ENCODE results near the gene ADAM33. TPM values are rescaled to one million over a fixed set of nuclear protein-coding genes. Genes with fewer than 3 reads are reported as not detected.

Gene ADAM33
- total RNA-seq, 1 donor from 2014 or later, result 11.0 TPM

DNA sequence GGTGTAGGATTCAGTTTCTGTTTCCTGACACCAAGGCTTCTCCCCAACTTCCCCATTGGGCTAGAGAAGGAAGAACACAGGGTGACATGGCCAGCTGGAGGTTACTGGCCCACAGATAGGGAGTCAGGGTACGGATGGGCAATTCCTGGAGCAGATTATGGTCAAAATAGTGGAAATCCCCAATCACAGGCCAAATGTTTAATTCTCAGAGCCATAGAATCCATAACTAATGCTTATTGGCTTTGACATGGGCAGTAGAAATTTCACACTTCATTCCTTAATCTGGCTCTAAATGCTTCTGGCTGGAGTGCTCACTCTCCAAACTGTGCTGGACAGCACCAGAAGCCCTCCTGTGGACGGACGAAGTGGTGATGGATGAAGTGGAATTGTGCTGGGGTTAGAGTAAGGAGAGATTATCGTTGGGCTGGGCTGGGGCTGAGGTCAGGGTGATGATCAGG lies 29.7 kb upstream of the ADAM33 start:
- ATAC-seq, result peak; percentile 55
- intact Hi-C loops (cut with DNase I), result loop anchor here (5.0 kb wide), 1 partner anchor 34 kb away; no protein-coding TSS in a partner anchor

DNA sequence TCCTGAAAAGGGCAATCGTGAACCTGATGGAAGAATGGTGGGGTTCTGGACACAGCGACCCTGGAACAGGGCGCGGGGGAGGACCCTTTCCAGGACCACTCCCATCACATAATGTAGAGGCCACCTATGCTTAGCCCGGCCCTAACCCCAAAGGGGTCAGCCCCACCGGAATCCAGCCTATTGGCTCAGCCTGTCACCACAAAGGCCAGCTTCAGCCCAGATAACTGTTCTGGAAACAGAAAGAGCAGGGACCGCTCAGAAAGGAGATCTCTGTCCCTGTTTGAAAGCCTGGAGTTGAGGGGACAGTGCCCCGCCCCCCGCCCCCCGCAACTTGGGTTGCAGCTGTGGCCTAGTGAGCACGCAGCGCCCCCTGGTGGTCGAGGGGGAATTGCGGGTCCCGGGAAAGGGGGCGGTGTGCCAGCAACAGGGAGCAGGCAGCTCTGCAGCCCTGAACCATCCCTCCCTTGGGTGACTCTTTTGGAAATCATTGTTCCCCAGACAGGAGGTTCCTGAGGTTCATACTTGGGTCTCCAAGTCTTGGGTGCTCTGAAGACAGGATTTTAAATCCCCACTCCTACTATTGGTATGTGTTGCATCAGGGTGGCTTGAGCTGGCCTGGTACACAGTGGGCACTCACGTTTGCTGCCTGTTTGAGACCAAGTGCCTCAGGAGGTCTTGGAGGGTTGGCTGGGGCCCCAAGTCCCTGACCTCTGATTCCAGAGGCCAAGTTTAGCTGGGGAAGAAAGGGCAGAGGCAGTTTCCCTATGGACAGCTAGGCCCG lies 29.1 kb upstream of the ADAM33 start:
- Histone ChIP-seq H3K27ac (peak overlapping the region; percentile 37), H3K4me3 (peak overlapping the region; percentile 37), H3K27me3 (no peaks in the 10 kb centered on the region), H3K36me3 (no peaks in the 10 kb centered on the region), H3K9me3 (no peaks in the 10 kb centered on the region), H3K4me1 (peaks cover 13% of the 10 kb centered on the region)
- ATAC-seq (peak; percentile 67), DNase-seq (peak; percentile 86)
- intact Hi-C loops (cut with DNase I), result loop anchor here (5.0 kb wide), 1 partner anchor 34 kb away; no protein-coding TSS in a partner anchor
- TF ChIP-seq, protein P1, sequence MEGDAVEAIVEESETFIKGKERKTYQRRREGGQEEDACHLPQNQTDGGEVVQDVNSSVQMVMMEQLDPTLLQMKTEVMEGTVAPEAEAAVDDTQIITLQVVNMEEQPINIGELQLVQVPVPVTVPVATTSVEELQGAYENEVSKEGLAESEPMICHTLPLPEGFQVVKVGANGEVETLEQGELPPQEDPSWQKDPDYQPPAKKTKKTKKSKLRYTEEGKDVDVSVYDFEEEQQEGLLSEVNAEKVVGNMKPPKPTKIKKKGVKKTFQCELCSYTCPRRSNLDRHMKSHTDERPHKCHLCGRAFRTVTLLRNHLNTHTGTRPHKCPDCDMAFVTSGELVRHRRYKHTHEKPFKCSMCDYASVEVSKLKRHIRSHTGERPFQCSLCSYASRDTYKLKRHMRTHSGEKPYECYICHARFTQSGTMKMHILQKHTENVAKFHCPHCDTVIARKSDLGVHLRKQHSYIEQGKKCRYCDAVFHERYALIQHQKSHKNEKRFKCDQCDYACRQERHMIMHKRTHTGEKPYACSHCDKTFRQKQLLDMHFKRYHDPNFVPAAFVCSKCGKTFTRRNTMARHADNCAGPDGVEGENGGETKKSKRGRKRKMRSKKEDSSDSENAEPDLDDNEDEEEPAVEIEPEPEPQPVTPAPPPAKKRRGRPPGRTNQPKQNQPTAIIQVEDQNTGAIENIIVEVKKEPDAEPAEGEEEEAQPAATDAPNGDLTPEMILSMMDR (IDR thresholded peaks at IDR 0.05), result peak; percentile 99

More for the DNA sequence above, 29.7 kb upstream of the ADAM33 start:
- Histone ChIP-seq H3K4me3 (peak overlapping the region; percentile 37), H3K9me3 (no peaks in the 10 kb centered on the region), H3K4me1 (peaks cover 13% of the 10 kb centered on the region), H3K36me3 (no peaks in the 10 kb centered on the region), H3K27me3 (no peaks in the 10 kb centered on the region), H3K27ac (peak overlapping the region; percentile 37)
- TF ChIP-seq, protein P1 (IDR thresholded peaks at IDR 0.05), result no peak
- DNase-seq, result peak; percentile 52

DNA sequence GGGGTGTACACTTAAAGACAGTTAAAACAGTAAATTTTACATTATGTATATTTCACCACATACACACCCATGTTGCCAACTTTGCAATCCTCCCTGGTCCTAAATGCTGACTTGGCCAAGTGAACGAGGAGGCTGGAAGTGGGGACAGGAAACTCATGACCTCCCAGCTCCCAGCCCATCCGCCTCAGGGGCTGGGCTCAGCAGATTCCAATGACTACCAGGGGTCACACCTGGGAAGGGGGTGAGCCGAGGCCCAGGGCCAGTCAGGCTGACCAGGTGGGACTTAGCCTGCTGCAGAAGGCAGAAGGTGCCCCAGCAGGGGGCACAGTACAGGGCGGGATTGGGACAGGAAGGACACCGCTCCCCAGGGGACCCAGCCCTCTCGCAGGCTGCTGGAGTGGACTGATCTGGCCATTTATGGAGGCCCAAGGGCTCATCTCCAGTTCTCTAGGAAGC lies 28.2 kb upstream of the ADAM33 start:
- Histone ChIP-seq H3K27ac (no peak overlapping the region), H3K4me1 (peaks cover 13% of the 10 kb centered on the region), H3K4me3 (peak overlapping the region; percentile 37), H3K36me3 (no peaks in the 10 kb centered on the region), H3K27me3 (no peaks in the 10 kb centered on the region), H3K9me3 (no peaks in the 10 kb centered on the region)
- DNase-seq, result peak; percentile 66
- ATAC-seq, result peak; percentile 1
- intact Hi-C loops (cut with DNase I), result loop anchor here (5.0 kb wide), 1 partner anchor 33 kb away; no protein-coding TSS in a partner anchor
- TF ChIP-seq, protein P1 (IDR thresholded peaks at IDR 0.05), result no peak

DNA sequence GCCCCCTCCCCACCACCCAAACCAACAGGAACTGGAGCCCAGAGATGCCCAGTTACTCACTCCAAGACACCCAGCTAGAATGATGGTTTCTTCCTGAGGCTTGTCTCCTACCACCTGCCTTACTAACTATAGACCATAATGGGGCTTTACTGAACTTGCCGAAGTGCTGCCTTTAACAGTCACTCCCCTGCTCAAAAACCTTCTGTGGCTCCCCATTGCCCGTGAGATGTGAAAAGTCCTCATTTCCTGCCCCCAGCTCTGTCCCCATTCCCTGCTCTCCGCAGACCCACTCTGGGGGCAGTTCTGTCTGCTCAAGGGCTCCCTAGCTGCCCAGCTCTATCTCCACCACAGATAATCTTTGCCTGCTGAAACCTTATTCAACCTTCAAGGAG lies 25.7 kb upstream of the ADAM33 start:
- Histone ChIP-seq H3K27me3 (no peaks in the 10 kb centered on the region), H3K4me1 (peaks cover 9% of the 10 kb centered on the region), H3K9me3 (no peaks in the 10 kb centered on the region), H3K4me3 (no peak overlapping the region), H3K27ac (no peak overlapping the region), H3K36me3 (no peaks in the 10 kb centered on the region)
- TF ChIP-seq, protein P1 (IDR thresholded peaks at IDR 0.05), result no peak
- ATAC-seq (no peak), DNase-seq (peak; percentile 8)
- intact Hi-C loops (cut with DNase I), result no loop called here

DNA sequence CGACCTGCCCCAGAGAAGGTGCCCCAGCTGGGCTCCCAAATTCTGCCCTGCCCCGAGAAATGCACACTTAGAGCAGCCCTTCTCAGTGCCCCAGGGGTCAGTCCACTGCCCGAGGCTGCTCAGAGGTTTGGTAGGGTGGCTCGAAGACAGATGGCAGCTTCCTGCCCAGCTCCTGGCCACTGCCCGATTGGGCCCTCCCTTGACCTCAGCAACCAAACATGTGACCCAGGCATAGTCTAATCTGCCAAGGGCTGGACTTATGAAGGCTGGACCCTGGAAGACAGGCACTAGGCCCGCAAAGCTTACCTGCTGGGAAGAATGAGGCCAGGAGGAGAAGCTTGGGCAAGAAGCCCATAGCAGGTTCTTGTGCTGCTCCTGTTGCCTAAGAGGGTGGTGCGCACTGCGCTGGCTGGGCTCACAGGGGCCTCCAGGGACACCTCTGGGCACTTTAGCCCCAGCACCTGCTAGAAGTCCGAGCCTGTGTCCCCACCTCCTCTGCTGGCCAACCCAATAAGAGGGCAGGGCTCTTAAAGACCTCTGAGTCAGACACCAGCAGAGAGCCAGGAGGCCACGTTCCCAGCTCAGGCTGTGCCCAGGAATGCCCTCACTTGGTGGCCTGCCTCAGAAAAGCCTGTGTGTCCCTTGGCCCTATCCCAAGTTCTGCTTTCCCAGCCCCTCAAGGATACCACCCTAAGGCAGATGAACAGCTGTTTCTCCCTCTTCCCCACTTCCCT lies 25.1 kb upstream of the ADAM33 start:
- H3K9me3 ChIP-seq, result no peaks in the 10 kb centered on the region
- no peaks in the 10 kb centered on the region for H3K27me3 ChIP-seq
- no peak overlapping the region for H3K4me3 ChIP-seq
- DNase-seq (peak; percentile 71), ATAC-seq (peak; percentile 37)
- intact Hi-C loops (cut with DNase I), result no loop called here
- TF ChIP-seq, protein P1 (IDR thresholded peaks at IDR 0.05), result no peak
- H3K36me3 ChIP-seq, result no peaks in the 10 kb centered on the region
- H3K4me1 ChIP-seq, result peaks cover 9% of the 10 kb centered on the region
- H3K27ac ChIP-seq, result no peak overlapping the region

Data from upper lobe of right lung (tissue), 1 donor.